Activated gamma-delta T cell treated with anti-CD3 and anti-CD28 coated beads, Interleukin-2, amount 50 U/mL, for 16 hours (primary cell): ENCODE results near the gene SMIM3.
A peak's percentile ranks its signal among the peaks of the same experiment; 100 is the strongest.
"Not testable (repeated sequence)": the region's sequence is repeated elsewhere in the genome, so short reads cannot be mapped to it uniquely, and the experiment has no call there.

Experiments used
- DNase-seq: peaks from one replicate; pipeline ENCODE4 v3.0.0-alpha.2; 2020; ENCODE audit warnings: low read depth

SMIM3 gene

DNA sequence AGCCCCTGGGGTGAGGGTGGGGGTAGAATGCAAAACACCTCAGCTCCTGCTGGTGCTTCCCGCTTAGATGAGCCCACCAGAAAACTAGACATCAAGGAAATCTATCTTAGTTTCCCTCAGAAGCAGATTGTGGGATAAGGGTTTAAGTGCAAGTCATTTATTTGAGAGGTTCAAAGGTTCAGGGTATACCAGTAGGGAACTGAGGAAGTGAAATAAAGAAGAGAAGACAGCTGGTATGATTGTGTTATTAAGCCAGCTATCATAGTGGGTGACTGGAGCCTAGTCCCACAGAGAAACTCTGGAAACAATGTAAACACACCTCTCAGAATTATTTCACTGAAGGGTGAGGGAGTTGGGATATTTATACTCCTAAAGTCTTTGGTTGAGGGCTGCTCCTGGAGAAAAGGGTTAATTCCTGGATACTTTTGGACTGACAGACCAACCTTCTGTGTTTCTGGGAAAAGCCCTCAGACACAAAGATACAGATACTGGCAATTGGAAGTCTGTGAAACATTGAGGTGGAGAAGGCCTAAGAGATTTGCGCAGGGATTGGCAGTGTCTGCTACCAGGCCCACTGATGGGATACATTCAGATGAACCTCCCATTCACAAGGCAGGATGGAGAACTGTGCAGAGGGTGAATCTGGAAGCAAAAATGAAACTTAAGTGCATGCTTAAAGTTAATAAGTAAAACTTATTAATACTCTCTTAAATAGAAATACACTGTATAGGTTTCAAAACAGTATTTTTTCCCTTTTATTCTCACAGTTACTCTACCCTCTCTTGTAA, 13.4 kb upstream of the SMIM3 start:
- DNase-seq = no peak

DNA sequence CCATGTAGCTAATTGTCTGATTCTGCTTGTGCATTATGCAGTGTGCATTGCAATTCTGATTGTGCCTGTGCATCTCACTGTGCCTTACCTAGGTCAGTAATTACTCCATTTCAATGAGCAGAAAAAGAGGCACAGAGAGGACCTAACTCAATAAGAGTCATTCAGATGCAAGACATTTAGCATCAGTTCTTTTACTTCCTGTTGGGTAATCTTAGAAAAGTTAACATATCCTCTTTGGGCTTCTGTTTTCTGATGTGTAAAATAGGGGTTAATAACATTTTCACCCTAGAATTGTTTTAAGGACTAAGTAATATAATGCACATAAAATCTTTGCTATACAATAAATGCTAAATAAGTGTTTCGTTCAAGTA, 12.8 kb upstream of the SMIM3 start:
- DNase-seq = no peak

DNA sequence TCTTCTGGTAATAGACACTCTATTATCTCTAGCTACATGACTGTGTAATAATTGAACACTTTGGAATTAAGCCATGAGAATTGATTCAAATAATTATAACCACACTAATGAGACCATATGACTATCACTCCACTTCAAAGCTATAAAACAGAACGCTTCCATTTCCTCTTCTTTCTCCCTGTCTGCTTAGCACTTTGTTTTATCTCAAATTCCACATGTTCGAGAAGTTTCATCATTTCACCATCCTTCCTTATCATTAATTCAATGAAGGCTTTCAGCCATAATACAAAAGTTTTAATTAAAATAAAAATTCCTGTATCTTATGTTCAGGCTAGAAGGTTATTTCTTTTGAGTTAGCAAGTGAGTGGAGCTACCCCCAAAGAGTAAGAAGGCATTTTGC, 12.3 kb upstream of the SMIM3 start:
- no peak for DNase-seq

DNA sequence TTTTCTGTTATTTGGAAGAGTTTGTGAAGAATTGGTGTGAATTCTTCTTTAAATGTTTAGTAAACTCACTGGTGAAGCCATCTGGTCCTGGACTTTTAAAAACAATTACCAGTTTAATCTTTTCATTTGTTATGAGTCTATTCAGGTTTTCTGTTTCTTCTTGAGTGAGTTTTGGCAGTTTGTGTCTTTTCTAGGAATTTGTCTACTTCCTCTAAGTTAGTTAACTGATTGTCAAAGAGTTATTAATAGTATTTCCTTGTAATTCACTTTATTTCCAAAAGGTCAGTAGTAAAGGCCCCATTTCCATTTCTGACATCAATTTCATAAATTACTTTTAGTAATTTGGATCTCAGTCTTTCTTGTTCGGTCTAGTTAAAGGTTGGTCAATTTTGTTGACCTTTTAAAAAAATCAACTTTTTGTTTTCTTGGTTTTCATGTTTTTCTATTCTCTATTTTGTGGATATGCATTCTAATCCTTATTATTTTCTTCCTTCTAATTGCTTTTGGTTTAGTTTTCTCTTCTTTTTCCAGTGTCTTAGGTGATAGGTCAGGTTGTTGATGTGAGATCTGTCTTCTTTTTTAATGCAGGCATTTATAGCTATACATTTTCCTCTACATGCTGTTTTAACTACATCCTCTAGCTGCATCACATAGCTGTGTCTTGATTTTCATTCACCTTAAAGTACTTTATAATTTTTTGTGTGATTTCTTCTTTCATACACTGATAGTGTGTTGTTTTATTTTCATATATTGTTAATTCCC, 7.3 kb upstream of the SMIM3 start:
- DNase-seq = no peak

- DNase-seq = no peak
Observed at GRCh38 chr5:150774145-150774544, 4.4 kb upstream of the SMIM3 start.

DNA sequence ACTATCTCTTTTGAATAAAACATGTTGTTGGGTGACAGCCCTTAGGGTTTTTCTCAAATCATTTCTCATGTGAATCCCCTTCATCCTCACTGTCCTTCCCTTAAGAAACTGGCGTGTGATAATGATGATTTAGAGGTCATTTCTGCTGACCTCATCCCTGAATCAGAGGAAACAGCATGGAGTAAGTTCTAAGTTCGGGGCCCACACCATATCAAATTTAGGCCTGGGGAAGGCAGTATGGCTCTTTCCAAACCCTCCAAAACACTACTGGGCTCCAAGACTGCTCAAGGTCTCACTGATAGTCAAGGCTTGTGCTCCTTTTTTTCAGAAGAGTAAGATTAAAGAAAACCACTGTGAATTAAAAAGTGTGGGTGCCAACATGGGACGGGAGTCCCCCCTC, 872 bp upstream of the SMIM3 start:
- no peak for DNase-seq

DNA sequence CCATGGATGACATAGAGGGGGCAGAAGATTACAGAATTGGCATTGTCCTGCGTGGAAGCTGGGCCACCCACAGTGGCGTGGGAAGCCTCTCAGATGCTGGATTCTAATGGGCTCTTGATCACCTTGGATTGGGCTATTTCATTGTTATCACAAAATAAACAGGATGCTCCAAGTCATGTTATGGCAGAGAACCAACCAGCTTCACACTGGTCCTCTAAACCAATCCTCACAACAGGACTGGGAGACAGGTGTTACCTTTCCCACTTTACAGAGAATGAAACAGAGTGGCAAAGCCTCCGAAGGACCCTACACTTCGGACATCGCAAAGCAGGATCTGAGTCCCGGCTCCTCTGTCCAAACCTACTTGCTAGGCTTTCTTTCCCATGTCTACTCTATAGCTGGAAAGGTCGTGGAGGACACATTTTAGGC, 455 bp upstream of the SMIM3 start:
- no peak for DNase-seq

- no peak for DNase-seq
Observed at GRCh38 chr5:150779397-150780186, 1.0 kb downstream of the SMIM3 start.

- DNase-seq = no peak
Observed at GRCh38 chr5:150780187-150780692, 1.7 kb downstream of the SMIM3 start.

DNA sequence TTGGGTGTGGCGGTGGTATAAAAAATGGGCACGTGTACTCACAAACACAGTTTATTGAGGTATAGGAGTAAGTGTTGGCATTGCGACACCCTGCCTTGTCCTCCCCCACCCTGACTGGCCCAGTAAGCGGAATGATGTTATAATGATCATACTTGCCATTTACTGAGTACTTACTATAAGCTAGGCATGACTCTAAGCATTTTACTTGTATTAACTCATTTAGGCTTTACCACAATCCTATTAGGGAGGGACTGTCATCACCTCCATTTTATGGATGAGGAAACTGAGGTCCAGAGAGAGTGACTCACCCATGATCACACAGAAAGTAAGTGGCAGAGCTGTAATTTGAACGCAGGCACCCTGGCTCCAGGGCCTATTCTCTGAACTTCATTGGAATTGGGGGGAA, 2.3 kb downstream of the SMIM3 start:
- no peak for DNase-seq

- no peak for DNase-seq
Observed at GRCh38 chr5:150781706-150782614, 3.4 kb downstream of the SMIM3 start.

- no peak for DNase-seq
Observed at GRCh38 chr5:150782850-150783249, 4.3 kb downstream of the SMIM3 start.

GRCh38 chr5:150783422-150783928, 4.9 kb downstream of the SMIM3 start:
- DNase-seq = peak; percentile 57

DNA sequence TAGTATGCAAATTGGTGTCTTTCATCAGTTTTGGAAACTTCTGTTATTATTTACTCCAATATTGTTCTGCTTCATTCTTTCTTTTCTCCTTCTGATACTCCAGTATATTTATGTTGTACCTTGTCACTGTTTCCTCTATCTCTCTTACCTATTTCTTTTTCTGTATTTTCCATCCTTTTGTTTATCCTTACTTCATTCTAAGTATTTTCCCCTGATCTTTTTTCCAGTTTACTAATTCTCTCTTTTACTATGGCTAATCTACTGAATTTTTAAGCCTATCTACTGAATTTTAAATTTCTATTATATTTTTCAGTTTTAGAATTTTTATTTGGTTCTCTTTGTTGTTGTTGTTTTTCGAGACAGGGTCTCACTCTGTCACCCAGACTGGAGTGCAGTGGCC, 7.4 kb downstream of the SMIM3 start:
- DNase-seq = no peak

GRCh38 chr5:150786876-150787275, 8.3 kb downstream of the SMIM3 start:
- DNase-seq = no peak

GRCh38 chr5:150787656-150788055, 9.1 kb downstream of the SMIM3 start:
- no peak for DNase-seq

DNA sequence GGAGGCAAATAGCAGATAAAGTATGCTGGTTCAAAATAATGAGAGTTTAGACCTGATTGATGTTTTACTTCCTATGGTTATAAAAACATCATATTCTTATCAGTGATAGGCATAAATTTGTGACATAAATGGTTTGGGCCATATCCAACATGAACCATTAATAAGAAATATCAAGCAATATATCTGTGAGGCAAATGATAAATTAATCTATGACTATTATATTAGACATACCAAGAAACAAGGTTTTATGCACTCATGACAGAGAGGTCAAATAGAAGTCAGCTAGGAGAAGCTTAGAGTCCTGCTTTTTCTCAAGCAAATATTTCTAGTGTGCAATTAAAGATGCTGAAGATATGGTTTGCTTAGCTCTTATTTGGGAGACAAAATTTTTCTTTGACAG, 10.4 kb downstream of the SMIM3 start:
- no peak for DNase-seq

DNA sequence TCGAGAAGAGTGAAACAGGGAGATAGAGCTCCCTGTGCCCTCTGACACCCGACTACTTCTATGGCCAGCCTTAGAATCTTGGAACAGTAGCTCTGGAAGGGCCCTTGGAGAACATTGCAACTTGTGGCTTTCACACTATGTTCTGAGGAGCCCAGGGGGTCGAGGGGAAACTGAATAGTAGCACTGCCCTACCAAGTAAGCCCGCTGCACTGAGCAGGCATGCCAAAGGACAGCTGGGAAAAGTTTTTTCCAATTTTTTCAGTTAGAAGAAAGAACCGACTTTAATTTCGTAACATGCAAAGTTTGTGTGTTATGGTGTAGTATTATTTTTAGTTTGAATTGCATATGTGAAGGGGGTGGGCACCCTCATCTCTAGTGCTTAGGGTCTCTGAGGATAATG, 10.9 kb downstream of the SMIM3 start:
- no peak for DNase-seq

GRCh38 chr5:150789943-150790611, 11.5 kb downstream of the SMIM3 start:
- DNase-seq = peak; percentile 53

- DNase-seq = no peak
Observed at GRCh38 chr5:150791536-150791935, 13.0 kb downstream of the SMIM3 start.

DNA sequence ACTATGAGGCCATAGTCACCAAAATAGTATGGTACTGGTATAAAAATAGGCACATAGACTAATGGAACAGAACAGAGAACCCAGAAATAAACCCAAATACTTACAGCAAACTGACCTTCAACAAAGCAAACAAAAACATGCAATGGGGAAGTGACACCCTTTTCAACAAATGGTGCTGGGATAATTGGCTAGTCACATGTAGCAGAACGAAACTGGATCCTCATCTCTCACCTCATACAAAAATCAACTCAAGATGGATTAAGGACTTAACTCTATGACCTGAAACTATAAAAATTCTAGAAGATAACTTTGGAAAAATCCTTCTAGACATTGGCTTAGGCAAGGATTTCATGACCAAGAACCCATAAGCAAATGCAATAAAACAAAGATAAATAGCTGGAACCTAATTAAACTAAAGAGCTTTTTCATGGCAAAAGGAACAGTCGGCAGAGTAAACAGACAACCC, 14.9 kb downstream of the SMIM3 start:
- not testable (repeated sequence) for DNase-seq
